ENCODE results near the gene OAS2. TPM values are rescaled to one million over a fixed set of nuclear protein-coding genes. Genes with fewer than 3 reads are reported as not detected.
A peak's percentile ranks its signal among the peaks of the same experiment; 100 is the strongest.

The OAS2 gene
- total and polyA plus RNA-seq, 2 of the 8 experiments (the other 6 are each of a cell fraction or from before 2014, with no cell fraction given): 0.06 TPM; not detected in 1

- DNase-seq (ENCODE audit: low read depth in 1 of 2, low spot score in 2 of 2) (peak in 1 of 2 experiments; percentile 59), FAIRE-seq (no peak)
- no peaks in the 10 kb centered on the region; the same call in 1 of the 2 replicates for H3K23me2 ChIP-seq (ENCODE audit: low read depth, low read length)
- H2BK15ac ChIP-seq (ENCODE audit: low read length): no peak within 1 kb of the TSS
- no peak within 1 kb of the TSS for H2BK120ac ChIP-seq (replicated peaks; ENCODE audit: low read depth, low read length)
- no peak within 1 kb of the TSS for H2BK5ac ChIP-seq (ENCODE audit: low read depth, low read length)
- H3K4ac ChIP-seq (replicated peaks; ENCODE audit: insufficient read length, low read depth, low read length): no peak within 1 kb of the TSS
- H3K4me3 ChIP-seq (ENCODE audit: extremely low read depth in 1 of 4, insufficient read depth in 2 of 4, low read depth in 3 of 4, low read length in 4 of 4): peak within 1 kb of the TSS; percentile 39 to 64 (median 52)
- no peak within 1 kb of the TSS for H4K5ac ChIP-seq (ENCODE audit: insufficient read length, low read depth, low read length)
- H2AFZ ChIP-seq (ENCODE audit: low read length): peak within 1 kb of the TSS; percentile 96
- CTCF ChIA-PET (ENCODE audit: partially characterized antibody): interaction anchor here (0.7 to 1.5 kb wide), 5 partner anchors 9 to 152 kb away, joined by 3 to 4 read pairs (median 3); no protein-coding TSS in a partner anchor
- H3K79me2 ChIP-seq (ENCODE audit: control insufficient read depth in 1 of 2, insufficient read depth in 2 of 2, low read length in 2 of 2): no peaks in the 10 kb centered on the region
- WGBS, 2 experiments (ENCODE audit: extremely low coverage in 1 of 2, insufficient coverage in 1 of 2, insufficient read length in 1 of 2, insufficient replicate concordance in 2 of 2, low coverage in 1 of 2, low lambda C conversion rate in 2 of 2, missing lambda C conversion rate in 1 of 2): 24% methylated on average over 50 of the region's 50 CpGs; no CpG with 5 or more reads in 1 of the 2 experiments
- H3K23ac ChIP-seq (ENCODE audit: insufficient read length): no peak within 1 kb of the TSS
- H3K27ac ChIP-seq (ENCODE audit: low read depth, low read length): no peak within 1 kb of the TSS
- peak within 1 kb of the TSS; percentile 65 for H4K8ac ChIP-seq (ENCODE audit: extremely low read depth, insufficient read depth, low read length)
- H3K14ac ChIP-seq (ENCODE audit: insufficient read length): no peak within 1 kb of the TSS
- no peak within 1 kb of the TSS for H2BK20ac ChIP-seq (ENCODE audit: low read length)
- H3K27me3 ChIP-seq (replicated peaks in 1 of 4; ENCODE audit: control insufficient read depth in 3 of 4, extremely low read depth in 1 of 4, insufficient read depth in 3 of 4, low read length in 3 of 4): peaks cover 0 to 15% (median 10%) of the 10 kb centered on the region in 4 experiments; a peak in 6 of 7 replicates
- peak within 1 kb of the TSS; percentile 83 to 84 for H3K4me2 ChIP-seq (ENCODE audit: insufficient read depth in 1 of 2, low read depth in 2 of 2, low read length in 2 of 2)
- H3K9ac ChIP-seq (replicated peaks in 1 of 4; ENCODE audit: extremely low read depth in 1 of 4, low read depth in 3 of 4, low read length in 3 of 4): peak within 1 kb of the TSS in 1 of 4 experiments; percentile 21; a peak in 3 of 7 replicates
- H2BK12ac ChIP-seq (ENCODE audit: low read depth, low read length): no peak within 1 kb of the TSS
- peaks cover 0 to 3% (median 1%) of the 10 kb centered on the region in 4 experiments; a peak in 3 of 7 replicates for H3K4me1 ChIP-seq (replicated peaks in 1 of 4; ENCODE audit: control insufficient read depth in 3 of 4, insufficient read depth in 4 of 4, low read length in 3 of 4)
- H3K56ac ChIP-seq (replicated peaks; ENCODE audit: insufficient read length, low read depth, low read length): no peak within 1 kb of the TSS
- H4K91ac ChIP-seq (replicated peaks; ENCODE audit: insufficient read length, low read length): no peak within 1 kb of the TSS
- H3K9me3 ChIP-seq (ENCODE audit: insufficient read depth in 2 of 2, low read depth in 1 of 2, low read length in 1 of 2): no peaks in the 10 kb centered on the region
- H3K18ac ChIP-seq (ENCODE audit: extremely low read depth, low read length): peak within 1 kb of the TSS; percentile 26; the same call in 1 of the 2 replicates
- POLR2A ChIA-PET (ENCODE audit: partially characterized antibody): no interaction called here
- H2AK5ac ChIP-seq (ENCODE audit: low read depth, low read length): no peak within 1 kb of the TSS
- H4K20me1 ChIP-seq (replicated peaks in 1 of 2; ENCODE audit: control insufficient read depth in 1 of 2, insufficient read depth in 2 of 2, low read length in 2 of 2): no peaks in the 10 kb centered on the region
- no peaks in the 10 kb centered on the region for H3K36me3 ChIP-seq (ENCODE audit: control insufficient read depth in 2 of 4, insufficient read depth in 4 of 4, low read length in 3 of 4)
- no peaks in the 10 kb centered on the region for H3K79me1 ChIP-seq (ENCODE audit: low read depth, low read length)
- TF ChIP-seq KDM1A (IDR thresholded peaks at IDR 0.05; ENCODE audit: borderline replicate concordance, low read length) (peak; percentile 67; the same call in 1 of the 2 replicates), TAF1 (IDR thresholded peaks at IDR 0.05; ENCODE audit: low read depth, low read length) (0 out of 2 replicates have a peak, but pooled peaks have one; percentile 12), SUZ12 (IDR thresholded peaks at IDR 0.05; ENCODE audit: low read length) (peak; percentile 36; the same call in 1 of the 2 replicates), CREB1 (IDR thresholded peaks at IDR 0.05) (no peak), EP300 (IDR thresholded peaks at IDR 0.05; ENCODE audit: borderline replicate concordance in 1 of 2, low read depth in 2 of 2, low read length in 2 of 2) (no peak), ATF2 (IDR thresholded peaks at IDR 0.05; ENCODE audit: low read length) (no peak), KDM4A (IDR thresholded peaks at IDR 0.05; ENCODE audit: low read depth, low read length, severe bottlenecking) (peak; percentile 58)
These were observed 40.3 kb upstream of the OAS2 start, which contains the start of gene OAS3 for GRCh38 chr12:112937741-112938719. TSS of gene OAS3 (plus strand) at chr12:112938474. CDS start at chr12:112938531, 57 bp downstream.
